HCT116 (cell line): ENCODE results near the gene DDX28. TPM values are rescaled to one million over a fixed set of nuclear protein-coding genes. Genes with fewer than 3 reads are reported as not detected.

Source experiments
- ATAC-seq: fragments of 200-7000 bp; cut with Tn5 transposase; 2 replicates; pipeline ENCODE4 v1.9.1; 2020; ENCODE audit warnings: mild to moderate bottlenecking, moderate library complexity
- BruUV-seq: library from RNA; stranded (reverse); fragments of 400-500 nt; replicated peaks from 2 replicates; lab custom pipeline; 2021; lab: Mats Ljungman, UMichigan
- CTCF ChIA-PET: fragments of 300-600 bp; sonication (Branson Sonifier 250); formaldehyde crosslinking; loops from one replicate; lab custom pipeline; 2021; ENCODE audit warnings: antibody characterized with exemption; lab: Charles Lee
- POLR2A ChIA-PET: fragments of 300-600, 350-600 bp; sonication (Branson Sonifier 250); formaldehyde crosslinking; loops from one replicate; lab custom pipeline; 2021; ENCODE audit warnings: antibody characterized with exemption; lab: Charles Lee
- RAD21 ChIA-PET, 2 experiments: fragments of 300-600 bp; sonication (Branson Sonifier 250); formaldehyde crosslinking; loops; one replicate each; lab custom pipeline; 2023; ENCODE audit warnings: low total read pairs in 2 of 2; ENCODE audit not compliant: uncharacterized antibody in 2 of 2, unreplicated experiment in 2 of 2, low non-redundant PET in 1 of 2; lab: Charles Lee
- DNase-seq: peaks from one replicate; pipeline ENCODE4 v3.0.0-alpha.2; 2010; ENCODE audit warnings: low read depth, low spot score
- H2AFZ ChIP-seq: fragments of 200-600 bp; shearing (Covaris generic), sonication (generic); 2 replicates; pipeline ENCODE4 v1.6.1; 2017; ENCODE audit warnings: low read depth, mixed run types, mixed read lengths, antibody characterized with exemption, low read length; ENCODE audit not compliant: poor library complexity, severe bottlenecking
- H3K27ac ChIP-seq: 2 replicates; pipeline ENCODE4 v1.5.1; 2012; ENCODE audit warnings: low read depth, low read length
- H3K27me3 ChIP-seq: fragments of 200-600 bp; sonication (generic); 2 replicates; pipeline ENCODE4 v1.6.1; 2016; ENCODE audit warnings: mixed run types, low read length, mixed read lengths; ENCODE audit not compliant: insufficient read depth
- H3K36me3 ChIP-seq, 2 experiments: fragments of 200-500 bp in 1 of 2; fragments of 200-600 bp in 1 of 2; sonication (Bioruptor generic) in 1 of 2; sonication (generic) in 1 of 2; 2 replicates each; pipeline versions ENCODE4 v1.5.1 to v1.6.1; 2014 to 2016; ENCODE audit warnings: low read length in 2 of 2, inconsistent platforms in 1 of 2, mixed read lengths in 1 of 2, mixed run types in 1 of 2; ENCODE audit not compliant: insufficient read depth in 2 of 2, control insufficient read depth in 1 of 2
- H3K4me1 ChIP-seq, 2 experiments: fragments of 200-600 bp in 1 of 2; sonication (generic) in 1 of 2; 2 replicates each; pipeline versions ENCODE4 v1.5.1 to v1.6.1; 2012 to 2017; ENCODE audit warnings: low read length in 2 of 2, inconsistent platforms in 1 of 2, mild to moderate bottlenecking in 1 of 2, mixed read lengths in 1 of 2, mixed run types in 1 of 2, moderate library complexity in 1 of 2; ENCODE audit not compliant: insufficient read depth in 2 of 2, control insufficient read depth in 1 of 2
- H3K4me2 ChIP-seq: fragments of 200-600 bp; sonication (generic); 2 replicates; pipeline ENCODE4 v1.6.1; 2017; ENCODE audit warnings: mixed run types, low read length, mixed read lengths
- H3K4me3 ChIP-seq, 2 experiments: fragments of 200-600 bp in 1 of 2; sonication (generic) in 1 of 2; replicated peaks in 1 of 2; 2 replicates each; pipeline ENCODE4 v1.5.1; 2011 to 2016; ENCODE audit warnings: low read length in 2 of 2, control low read depth in 1 of 2, low read depth in 1 of 2, mild to moderate bottlenecking in 1 of 2, mixed read lengths in 1 of 2, mixed run types in 1 of 2
- H3K79me2 ChIP-seq: fragments of 200-600 bp; sonication (generic); 2 replicates; pipeline ENCODE4 v1.6.1; 2017; ENCODE audit warnings: mild to moderate bottlenecking, mixed run types, low read length, moderate library complexity, mixed read lengths; ENCODE audit not compliant: insufficient read depth
- H3K9ac ChIP-seq: fragments of 200-600 bp; sonication (generic); 2 replicates; pipeline ENCODE4 v1.6.1; 2016; ENCODE audit warnings: low read length, mixed read lengths
- H3K9me2 ChIP-seq: fragments of 200-600 bp; sonication (generic), shearing (Covaris generic); 2 replicates; pipeline ENCODE4 v1.6.1; 2017; ENCODE audit warnings: mixed run types, mild to moderate bottlenecking, moderate library complexity; ENCODE audit not compliant: insufficient read depth
- H3K9me3 ChIP-seq, 2 experiments: fragments of 200-500 bp in 1 of 2; fragments of 200-600 bp in 1 of 2; sonication (Bioruptor generic) in 1 of 2; sonication (generic) in 1 of 2; 2 replicates each; pipeline ENCODE4 v1.6.1; 2014 to 2017; ENCODE audit warnings: low read length in 2 of 2, mixed read lengths in 2 of 2, inconsistent platforms in 1 of 2, low read depth in 1 of 2, mild to moderate bottlenecking in 1 of 2, mixed run types in 1 of 2, moderate library complexity in 1 of 2; ENCODE audit not compliant: control insufficient read depth in 1 of 2, insufficient read depth in 1 of 2
- H4K20me1 ChIP-seq: fragments of 200-600 bp; sonication (generic), shearing (Covaris generic); 2 replicates; pipeline ENCODE4 v1.6.1; 2017; ENCODE audit warnings: mixed run types, mild to moderate bottlenecking, moderate library complexity; ENCODE audit not compliant: insufficient read depth
- ATF3 ChIP-seq: IDR thresholded peaks from 2 replicates; pipeline ENCODE4 v1.6.1; 2012
- CBX3 ChIP-seq: IDR thresholded peaks from 2 replicates; pipeline ENCODE4 v1.6.1; 2012; ENCODE audit warnings: low read depth
- ELF1 ChIP-seq: IDR thresholded peaks from 2 replicates; pipeline ENCODE4 v1.6.1; 2012; ENCODE audit warnings: low read depth, borderline replicate concordance
- EZH2phosphoT487 ChIP-seq: fragments of 200-600 bp; IDR thresholded peaks from 2 replicates; pipeline ENCODE4 v1.6.1; 2018; ENCODE audit warnings: antibody characterized with exemption, borderline replicate concordance
- FOSL1 ChIP-seq: IDR thresholded peaks from 2 replicates; pipeline ENCODE4 v1.6.1; 2012; ENCODE audit warnings: low read depth
- MAX ChIP-seq: IDR thresholded peaks from 2 replicates; pipeline ENCODE4 v1.6.1; 2012
- POLR2A ChIP-seq: IDR thresholded peaks from 2 replicates; pipeline ENCODE4 v1.7.0; 2011; ENCODE audit warnings: borderline replicate concordance; ENCODE audit not compliant: insufficient read depth, insufficient read length; ENCODE audit errors: extremely low read depth
- RAD21 ChIP-seq: IDR thresholded peaks from 2 replicates; pipeline ENCODE4 v1.6.1; 2012; ENCODE audit warnings: low read depth, mild to moderate bottlenecking
- SIN3A ChIP-seq: IDR thresholded peaks from 2 replicates; pipeline ENCODE4 v1.6.1; 2012; ENCODE audit warnings: low read depth
- SP1 ChIP-seq: IDR thresholded peaks from 2 replicates; pipeline ENCODE4 v1.6.1; 2012; ENCODE audit warnings: low read depth
- SRF ChIP-seq: IDR thresholded peaks from 2 replicates; pipeline ENCODE4 v1.6.1; 2012; ENCODE audit warnings: low read depth
- ZBTB33 ChIP-seq: IDR thresholded peaks from 2 replicates; pipeline ENCODE4 v1.6.1; 2011; ENCODE audit warnings: mild to moderate bottlenecking, low read length, moderate library complexity; ENCODE audit not compliant: insufficient replicate concordance; ENCODE audit errors: extremely low read depth
- intact Hi-C: fragments of 100-400 bp; cut with micrococcal nuclease; formaldehyde crosslinking; loops from 2 replicates; pipeline ENCODE4 v1.10.0; 2022
- total RNA-seq: library from RNA; stranded (reverse); gene quantifications from one replicate; pipeline ENCODE4 v1.2.1, GENCODE V29; 2021; ENCODE audit not compliant: unreplicated experiment
- TF ChIP-seq, protein P1 (sequence below), 3 experiments: fragments of 200-600 bp in 1 of 3; sonication (generic) in 1 of 3; IDR thresholded peaks in 2 of 3; conservative IDR thresholded peaks in 1 of 3; 2 replicates each; pipeline ENCODE4 v1.5.1; 2012 to 2017; ENCODE audit warnings: low read depth in 2 of 3, low read length in 2 of 3, antibody characterized with exemption in 1 of 3, borderline replicate concordance in 1 of 3, control low read depth in 1 of 3, mild to moderate bottlenecking in 1 of 3, mixed read lengths in 1 of 3, mixed run types in 1 of 3, moderate library complexity in 1 of 3; ENCODE audit not compliant: insufficient read depth in 1 of 3

DDX28 gene
- total RNA-seq, 1 experiment from 2014 or later, result 13.8 TPM

DNA sequence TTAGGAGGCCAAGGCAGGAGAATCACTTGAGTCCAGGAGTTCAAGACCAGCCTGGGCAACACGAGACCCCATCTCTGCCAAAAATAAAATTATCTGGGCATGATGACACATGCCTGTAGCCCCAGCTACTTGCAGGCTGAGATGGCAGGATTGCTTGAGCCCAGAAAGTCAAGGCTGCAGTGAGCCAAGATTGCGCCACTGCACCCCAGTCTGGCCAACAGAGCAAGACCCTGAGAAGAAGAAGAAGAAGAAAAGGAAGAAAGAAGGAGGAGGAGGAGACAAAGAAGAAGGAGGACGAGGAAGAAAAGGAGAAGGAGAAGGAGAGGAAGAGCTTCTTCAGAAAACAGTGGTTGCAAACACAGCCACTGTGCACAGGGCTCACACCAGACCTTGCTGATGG lies 34.4 kb downstream of the DDX28 start (continued):
- TF ChIP-seq, protein P1, sequence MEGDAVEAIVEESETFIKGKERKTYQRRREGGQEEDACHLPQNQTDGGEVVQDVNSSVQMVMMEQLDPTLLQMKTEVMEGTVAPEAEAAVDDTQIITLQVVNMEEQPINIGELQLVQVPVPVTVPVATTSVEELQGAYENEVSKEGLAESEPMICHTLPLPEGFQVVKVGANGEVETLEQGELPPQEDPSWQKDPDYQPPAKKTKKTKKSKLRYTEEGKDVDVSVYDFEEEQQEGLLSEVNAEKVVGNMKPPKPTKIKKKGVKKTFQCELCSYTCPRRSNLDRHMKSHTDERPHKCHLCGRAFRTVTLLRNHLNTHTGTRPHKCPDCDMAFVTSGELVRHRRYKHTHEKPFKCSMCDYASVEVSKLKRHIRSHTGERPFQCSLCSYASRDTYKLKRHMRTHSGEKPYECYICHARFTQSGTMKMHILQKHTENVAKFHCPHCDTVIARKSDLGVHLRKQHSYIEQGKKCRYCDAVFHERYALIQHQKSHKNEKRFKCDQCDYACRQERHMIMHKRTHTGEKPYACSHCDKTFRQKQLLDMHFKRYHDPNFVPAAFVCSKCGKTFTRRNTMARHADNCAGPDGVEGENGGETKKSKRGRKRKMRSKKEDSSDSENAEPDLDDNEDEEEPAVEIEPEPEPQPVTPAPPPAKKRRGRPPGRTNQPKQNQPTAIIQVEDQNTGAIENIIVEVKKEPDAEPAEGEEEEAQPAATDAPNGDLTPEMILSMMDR (IDR thresholded peaks at IDR 0.05 in 2 of 3, conservative IDR thresholded peaks at IDR 0.05 in 1 of 3; ENCODE audit: borderline replicate concordance in 1 of 3, insufficient read depth in 1 of 3, low read depth in 2 of 3, low read length in 2 of 3), result no peak

- intact Hi-C loops, result no loop called here
- no peak overlapping the region for H3K4me3 ChIP-seq
- POLR2A ChIA-PET, result no interaction called here
- H3K9ac ChIP-seq, result no peak overlapping the region
- H3K4me2 ChIP-seq, result no peak overlapping the region
- RAD21 ChIA-PET, result no interaction called here
- CTCF ChIA-PET, result interaction anchor here (0.6 kb wide), 1 partner anchor 53 kb away, joined by 3 read pairs; no protein-coding TSS in a partner anchor
- H2AFZ ChIP-seq, result no peak overlapping the region
- DNase-seq (no peak), ATAC-seq (no peak)
- H3K27ac ChIP-seq, result no peak overlapping the region
- H3K4me1 ChIP-seq, result no peaks in the 10 kb centered on the region
- H3K9me3 ChIP-seq, result no peaks in the 10 kb centered on the region
- TF ChIP-seq SP1, result no peak
- TF ChIP-seq ZBTB33, result no peak
- no peak for TF ChIP-seq POLR2A
- no peak for TF ChIP-seq ELF1
- no peak for TF ChIP-seq RAD21
- TF ChIP-seq CBX3, result no peak
- TF ChIP-seq MAX, result no peak
- TF ChIP-seq SRF, result no peak
- TF ChIP-seq EZH2phosphoT487, result no peak
- TF ChIP-seq FOSL1, result no peak
- TF ChIP-seq ATF3, result no peak
- TF ChIP-seq SIN3A, result no peak
- TF ChIP-seq, all 23 proteins: peak for 0
- Histone ChIP-seq H3K36me3 (no peaks in the 10 kb centered on the region), H3K27me3 (no peaks in the 10 kb centered on the region), H3K9me2 (no peaks in the 10 kb centered on the region), H3K79me2 (no peaks in the 10 kb centered on the region), H4K20me1 (no peaks in the 10 kb centered on the region)
- no TSS peak for BruUV-seq
Measured at GRCh38 chr16:67987460-67988160, 35.4 kb downstream of the DDX28 start.
